Pancreas (tissue), 10 donors: ENCODE measurements around the gene FGF12. TPM values are rescaled to one million over a fixed set of nuclear protein-coding genes. Genes with fewer than 3 reads are reported as not detected.

Experiments
- ATAC-seq, 4 donors: fragments of 200-7000 bp; cut with Tn5 transposase; one replicate each; pipeline versions ENCODE4 v1.8.0 to v1.9.1; 2020; ENCODE audit warnings: mild to moderate bottlenecking in 4 of 4, moderate library complexity in 4 of 4
- DNase-seq, 6 donors: peaks; one replicate each; pipeline ENCODE4 v3.0.0-alpha.2; 2020
- FAIRE-seq: peaks from 2 replicates; lab custom pipeline; 2012; peaks lifted over from hg19 to GRCh38; lab: Jason Lieb, UNC
- H3K27ac ChIP-seq, 4 donors: fragments of 200-600 bp; sonication (generic); 1 replicate in 3 of 4; 2 replicates in 1 of 4; pipeline versions ENCODE4 v1.5.0 to v1.8.0; 2020
- H3K27me3 ChIP-seq, 4 donors: fragments of 200-600 bp; one replicate each; pipeline ENCODE4 v1.8.0; 2021
- H3K36me3 ChIP-seq, 3 donors: fragments of 200-600 bp; sonication (generic) in 1 of 3; one replicate each; pipeline versions ENCODE4 v1.5.0 to v1.8.0; 2020 to 2021
- H3K4me1 ChIP-seq, 3 donors: fragments of 200-600 bp; one replicate each; pipeline ENCODE4 v1.8.0; 2021
- H3K4me3 ChIP-seq, 4 donors: fragments of 200-600 bp; sonication (generic) in 2 of 4; one replicate each; pipeline versions ENCODE4 v1.5.0 to v1.8.0; 2020 to 2021
- H3K9me3 ChIP-seq, 4 donors: fragments of 200-600 bp; one replicate each; pipeline ENCODE4 v1.8.0; 2021
- WGBS, 2 donors: extraction: QIAGEN DNeasy Blood & Tissue Kit; methylation state at CpG; one replicate each; pipeline ENCODE4 v1.1.7; 2013; 5-methylcytosine and 5-hydroxymethylcytosine counted together
- intact Hi-C, 3 donors: fragments of 100-400 bp; cut with DNase I; formaldehyde crosslinking; loops; one replicate each; pipeline versions ENCODE4 v1.11.1 to v1.14.2; 2022
- polyA plus RNA-seq, 2 donors: library from polyadenylated mRNA; stranded (reverse); fragments of 200-250 nt; gene quantifications; one replicate each; pipeline ENCODE4 v1.2.3, GENCODE V29; 2013
- total RNA-seq, 6 donors: library from RNA; stranded (reverse); fragmentation: NEBNext Ultra II Directional in 4 of 6; extraction: Animal tissue kit (Norgen Biotek cat#: 25700) in 4 of 6; gene quantifications; one replicate each; pipeline versions ENCODE4 v1.2.1 to v1.2.4, GENCODE V29; 2021 to 2023
- TF ChIP-seq, protein P1 (sequence below), 4 donors: fragments of 200-600 bp; sonication (generic) in 3 of 4; IDR thresholded peaks; one replicate each; pipeline versions ENCODE4 v1.5.0 to v1.8.0; 2021; ENCODE audit warnings: antibody characterized with exemption in 4 of 4
- donor health status: healthy with polysubstance abuse.
- donor health status: DM: no; HTN: no; CAD: no; lungs with moderate emphysema.
- donor health status: DM: no; HTN: no; CAD: no.
- donor health status: control.
- donor health status: control.
- donor health status: Bipolar disorder and iron deficiency.
- donor health status: DM: yes; HTN: yes; CAD: no.
- donor health status: DM: no; HTN: no; CAD: no.
- donor health status: DM: no; HTN: no; CAD: no.
- donor health status: DM: yes; HTN: yes; CAD: no.

FGF12 gene
- total and polyA plus RNA-seq, 8 donors: 3.6 to 8.6 (median 6.4) TPM

DNA sequence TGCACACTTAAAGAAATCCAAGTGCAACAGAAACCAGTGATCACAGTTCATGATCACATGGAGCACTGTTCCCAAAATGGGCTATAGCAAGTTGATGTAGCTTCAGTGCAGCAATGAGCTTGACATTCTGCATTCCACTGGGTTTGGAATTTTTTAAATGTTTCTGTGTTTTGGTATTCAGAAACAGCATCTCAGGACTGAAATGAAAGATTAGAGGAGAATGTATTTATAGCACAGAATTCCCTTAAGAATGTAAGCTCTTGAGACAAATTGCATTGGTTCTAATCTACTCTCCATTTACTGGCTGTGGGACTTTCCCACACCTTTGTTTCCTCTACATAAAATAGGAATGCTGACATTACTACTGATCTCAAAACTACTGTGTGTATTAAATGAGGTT lies 162.7 kb downstream of the FGF12 start:
- Histone ChIP-seq H3K27me3 (peaks cover 0 to 5% (median 0%) of the 10 kb centered on the region in 4 donors), H3K36me3 (no peaks in the 10 kb centered on the region), H3K4me1 (no peaks in the 10 kb centered on the region), H3K9me3 (no peaks in the 10 kb centered on the region), H3K4me3 (no peak overlapping the region), H3K27ac (no peak overlapping the region)
- ATAC-seq (no peak), DNase-seq (no peak), FAIRE-seq (no peak)
- intact Hi-C loops: loop anchor here in 2 of 3 donors (5.0 kb wide), 2 partner anchors 233 to 238 kb away; no protein-coding TSS in a partner anchor
- TF ChIP-seq, protein P1, sequence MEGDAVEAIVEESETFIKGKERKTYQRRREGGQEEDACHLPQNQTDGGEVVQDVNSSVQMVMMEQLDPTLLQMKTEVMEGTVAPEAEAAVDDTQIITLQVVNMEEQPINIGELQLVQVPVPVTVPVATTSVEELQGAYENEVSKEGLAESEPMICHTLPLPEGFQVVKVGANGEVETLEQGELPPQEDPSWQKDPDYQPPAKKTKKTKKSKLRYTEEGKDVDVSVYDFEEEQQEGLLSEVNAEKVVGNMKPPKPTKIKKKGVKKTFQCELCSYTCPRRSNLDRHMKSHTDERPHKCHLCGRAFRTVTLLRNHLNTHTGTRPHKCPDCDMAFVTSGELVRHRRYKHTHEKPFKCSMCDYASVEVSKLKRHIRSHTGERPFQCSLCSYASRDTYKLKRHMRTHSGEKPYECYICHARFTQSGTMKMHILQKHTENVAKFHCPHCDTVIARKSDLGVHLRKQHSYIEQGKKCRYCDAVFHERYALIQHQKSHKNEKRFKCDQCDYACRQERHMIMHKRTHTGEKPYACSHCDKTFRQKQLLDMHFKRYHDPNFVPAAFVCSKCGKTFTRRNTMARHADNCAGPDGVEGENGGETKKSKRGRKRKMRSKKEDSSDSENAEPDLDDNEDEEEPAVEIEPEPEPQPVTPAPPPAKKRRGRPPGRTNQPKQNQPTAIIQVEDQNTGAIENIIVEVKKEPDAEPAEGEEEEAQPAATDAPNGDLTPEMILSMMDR (IDR thresholded peaks at IDR 0.05): no peak

DNA sequence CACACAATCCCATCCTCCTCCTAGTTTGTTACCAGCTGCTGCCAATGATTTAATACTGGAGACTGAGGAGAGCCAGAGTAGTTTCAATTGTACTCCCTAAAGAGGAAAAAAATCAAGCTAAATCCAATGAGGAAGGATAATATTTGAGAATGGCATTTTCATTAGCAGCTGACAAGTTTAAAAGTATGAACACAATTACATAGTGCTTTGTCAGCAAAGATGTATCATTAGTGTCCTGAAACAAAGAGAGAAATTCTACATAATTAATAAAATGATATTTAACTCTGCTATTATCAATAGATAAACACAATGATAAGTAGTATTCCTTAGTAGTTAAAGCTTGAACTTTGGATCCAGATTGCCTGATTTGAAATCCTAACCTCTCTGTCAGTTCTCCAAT lies 163.9 kb downstream of the FGF12 start:
- intact Hi-C loops: no loop called here
- no peaks in the 10 kb centered on the region for H3K9me3 ChIP-seq
- no peak for ATAC-seq
- no peak overlapping the region for H3K27ac ChIP-seq
- no peak for FAIRE-seq
- no peak for DNase-seq
- TF ChIP-seq, protein P1 (IDR thresholded peaks at IDR 0.05): no peak
- no peaks in the 10 kb centered on the region for H3K36me3 ChIP-seq
- H3K4me3 ChIP-seq: no peak overlapping the region
- H3K27me3 ChIP-seq: peaks cover 0 to 5% (median 0%) of the 10 kb centered on the region in 4 donors
- no peaks in the 10 kb centered on the region for H3K4me1 ChIP-seq

DNA sequence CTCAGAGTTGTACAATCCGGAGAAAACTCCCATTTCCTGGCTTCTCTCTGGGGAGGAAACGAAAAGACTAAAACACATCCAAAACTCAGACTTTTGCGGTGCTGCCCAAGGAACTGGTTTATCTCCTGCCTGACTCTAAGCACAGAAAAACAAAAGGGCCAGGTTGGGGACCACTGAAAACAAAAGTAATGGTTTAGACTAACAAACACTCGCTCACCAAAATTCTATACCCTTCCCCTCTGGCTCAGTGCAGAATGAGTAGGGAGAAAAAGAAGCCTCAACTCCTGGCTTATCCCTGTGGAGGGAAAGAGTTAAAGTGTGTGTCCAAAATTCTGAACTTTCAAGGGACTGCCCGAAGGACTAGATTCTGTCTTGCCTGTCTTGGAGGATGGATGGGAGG lies 173.6 kb downstream of the FGF12 start:
- H3K4me1 ChIP-seq: no peaks in the 10 kb centered on the region
- intact Hi-C loops: no loop called here
- ATAC-seq (no peak), DNase-seq (no peak), FAIRE-seq (no peak)
- no peaks in the 10 kb centered on the region for H3K27me3 ChIP-seq
- 59 to 63% methylated on average over 5 of the region's 5 CpGs for WGBS, 2 donors
- no peaks in the 10 kb centered on the region for H3K9me3 ChIP-seq
- TF ChIP-seq, protein P1 (IDR thresholded peaks at IDR 0.05): no peak
- no peak overlapping the region for H3K27ac ChIP-seq
- H3K36me3 ChIP-seq: no peaks in the 10 kb centered on the region
- no peak overlapping the region for H3K4me3 ChIP-seq

DNA sequence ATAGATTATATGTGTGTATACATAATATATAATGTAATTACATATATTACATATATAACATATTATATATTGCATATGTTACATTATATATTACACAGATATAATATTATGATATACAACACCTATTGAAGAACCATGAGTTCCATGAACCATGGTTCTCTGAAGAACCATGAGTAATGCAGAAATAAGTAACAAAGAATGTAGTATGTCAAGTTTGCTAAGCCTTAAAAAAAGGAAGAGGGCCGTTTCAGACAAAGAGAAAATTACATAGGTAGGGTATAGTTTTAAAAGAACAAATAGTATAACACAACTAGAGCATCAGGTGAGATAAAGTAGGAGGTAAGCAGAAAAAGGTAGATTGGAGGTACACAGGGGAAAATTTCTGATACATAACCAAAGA lies 177.0 kb downstream of the FGF12 start:
- Histone ChIP-seq H3K27me3 (no peaks in the 10 kb centered on the region), H3K4me1 (no peaks in the 10 kb centered on the region), H3K27ac (no peak overlapping the region), H3K4me3 (no peak overlapping the region), H3K9me3 (no peaks in the 10 kb centered on the region), H3K36me3 (no peaks in the 10 kb centered on the region)
- TF ChIP-seq, protein P1 (IDR thresholded peaks at IDR 0.05): no peak
- WGBS, 2 donors: 13 to 17% methylated on average over 1 of the region's 1 CpG
- ATAC-seq (no peak), DNase-seq (no peak), FAIRE-seq (peak; percentile 9)
- intact Hi-C loops: no loop called here

DNA sequence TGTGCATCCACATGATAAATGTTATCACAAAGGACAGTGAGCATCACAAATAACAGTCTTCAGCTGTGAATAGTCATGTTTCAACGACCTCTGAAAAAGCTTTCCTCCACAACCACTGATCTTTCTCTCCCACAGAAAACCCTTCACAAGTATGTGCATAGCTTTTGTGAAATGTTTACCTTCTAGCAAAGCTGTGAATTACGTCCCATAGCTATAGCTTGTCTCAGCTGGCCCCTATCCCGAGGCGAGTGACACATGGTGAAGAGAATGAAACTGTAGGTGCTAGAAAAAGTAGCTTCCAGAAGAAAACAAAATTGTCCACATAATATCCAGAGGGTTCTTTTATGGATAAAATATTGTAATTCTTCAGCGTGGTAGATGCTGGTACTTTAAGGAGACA lies 182.0 kb downstream of the FGF12 start:
- ATAC-seq (no peak), DNase-seq (no peak), FAIRE-seq (no peak)
- TF ChIP-seq, protein P1 (IDR thresholded peaks at IDR 0.05): no peak
- Histone ChIP-seq H3K27me3 (no peaks in the 10 kb centered on the region), H3K27ac (no peak overlapping the region), H3K9me3 (no peaks in the 10 kb centered on the region), H3K4me3 (no peak overlapping the region), H3K36me3 (no peaks in the 10 kb centered on the region), H3K4me1 (no peaks in the 10 kb centered on the region)
- intact Hi-C loops: no loop called here
- 38 to 40% methylated on average over 5 of the region's 5 CpGs for WGBS, 2 donors
